Nephron progenitor cell (in vitro differentiated cells): ENCODE measurements around the gene FAM78A.
A peak's percentile ranks its signal among the peaks of the same experiment; 100 is the strongest.
"Not testable (repeated sequence)": the region's sequence is repeated elsewhere in the genome, so short reads cannot be mapped to it uniquely, and the experiment has no call there.

Experiments
- DNase-seq: peaks from one replicate; pipeline ENCODE4 v3.0.0; 2021
- H3K27ac Mint-ChIP-seq: 2 replicates; pipeline ENCODE4 v1.8.0; 2021; ENCODE audit warnings: mild to moderate bottlenecking, moderate library complexity, mixed read lengths
- H3K27me3 Mint-ChIP-seq: 2 replicates; pipeline ENCODE4 v1.8.0; 2021; ENCODE audit warnings: mild to moderate bottlenecking, low read depth, mixed read lengths; ENCODE audit not compliant: poor library complexity
- H3K36me3 Mint-ChIP-seq: 2 replicates; pipeline ENCODE4 v1.8.0; 2021; ENCODE audit warnings: low read depth, mixed read lengths
- H3K4me1 Mint-ChIP-seq: 2 replicates; pipeline ENCODE4 v1.8.0; 2021; ENCODE audit warnings: mixed read lengths
- H3K4me3 Mint-ChIP-seq: 2 replicates; pipeline ENCODE4 v1.8.0; 2021; ENCODE audit warnings: mild to moderate bottlenecking, moderate library complexity, mixed read lengths
- H3K9me3 Mint-ChIP-seq: 2 replicates; pipeline ENCODE4 v1.8.0; 2021; ENCODE audit warnings: mild to moderate bottlenecking, moderate library complexity, mixed read lengths
- CTCF ChIP-seq: fragments of 200-600 bp; sonication (generic); IDR thresholded peaks from 2 replicates; pipeline ENCODE4 v1.5.0; 2021; ENCODE audit warnings: antibody characterized with exemption

Gene FAM78A

DNA sequence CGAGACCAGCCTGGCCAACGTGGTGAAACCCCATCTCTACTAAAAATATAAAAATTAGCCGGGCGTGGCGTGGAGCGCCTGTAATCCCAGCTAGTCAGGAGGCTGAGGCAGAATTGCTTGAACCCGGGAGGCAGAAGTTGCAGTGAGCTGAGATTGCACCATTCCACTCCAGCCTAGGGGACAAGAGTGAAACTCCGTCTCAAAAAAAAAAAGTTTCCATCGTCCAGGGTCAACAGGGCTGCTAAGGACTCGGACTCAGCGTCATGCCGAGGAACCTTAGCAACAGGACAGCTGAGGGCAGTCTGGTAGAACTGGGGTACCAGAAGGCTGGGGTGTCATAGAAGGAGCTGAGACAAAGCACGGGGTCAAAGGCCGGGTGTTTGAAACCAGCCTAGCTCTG, 21.7 kb downstream of the FAM78A start:
- Mint-ChIP-seq H3K36me3 (no peaks in the 10 kb centered on the region), H3K9me3 (no peaks in the 10 kb centered on the region), H3K4me1 (peaks cover 23% of the 10 kb centered on the region), H3K27me3 (peaks cover 5% of the 10 kb centered on the region), H3K27ac (no peak overlapping the region), H3K4me3 (no peak overlapping the region)
- TF ChIP-seq CTCF = no peak
- no peak for DNase-seq

GRCh38 chr9:131253891-131254491, 22.3 kb downstream of the FAM78A start:
- no peak for TF ChIP-seq CTCF
- no peaks in the 10 kb centered on the region for H3K9me3 Mint-ChIP-seq
- no peak for DNase-seq
- H3K27me3 Mint-ChIP-seq = peaks cover 5% of the 10 kb centered on the region
- H3K36me3 Mint-ChIP-seq = no peaks in the 10 kb centered on the region
- H3K4me3 Mint-ChIP-seq = no peak overlapping the region
- H3K27ac Mint-ChIP-seq = peak overlapping the region; percentile 22
- H3K4me1 Mint-ChIP-seq = peaks cover 23% of the 10 kb centered on the region

GRCh38 chr9:131252120-131252519, 24.2 kb downstream of the FAM78A start:
- peaks cover 8% of the 10 kb centered on the region for H3K27me3 Mint-ChIP-seq

DNA sequence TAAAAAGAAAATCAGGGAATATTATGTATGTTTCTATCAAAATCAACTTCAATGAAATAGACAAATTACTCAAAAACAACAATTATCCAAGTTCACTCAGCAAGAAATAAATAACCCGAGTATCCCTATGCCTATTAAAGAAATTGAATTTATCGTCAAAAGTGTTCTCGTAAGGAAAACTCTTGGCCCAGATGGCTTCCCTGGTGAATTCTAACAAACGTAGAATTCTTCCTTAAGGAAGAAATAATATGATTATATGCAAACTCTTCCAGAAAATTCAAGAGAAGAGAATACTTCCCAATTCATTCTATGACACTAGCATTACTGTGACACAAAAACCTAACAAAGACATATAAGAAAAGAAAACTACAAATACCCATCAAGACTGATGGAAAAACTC, 29.7 kb downstream of the FAM78A start:
- H3K9me3 Mint-ChIP-seq = peaks cover 30% of the 10 kb centered on the region
- H3K4me3 Mint-ChIP-seq = no peak overlapping the region
- no peaks in the 10 kb centered on the region for H3K4me1 Mint-ChIP-seq
- no peak overlapping the region for H3K27ac Mint-ChIP-seq
- no peak for DNase-seq
- no peak for TF ChIP-seq CTCF
- peaks cover 6% of the 10 kb centered on the region for H3K36me3 Mint-ChIP-seq
- H3K27me3 Mint-ChIP-seq = peaks cover 14% of the 10 kb centered on the region

More at GRCh38 chr9:131252120-131252519, 24.2 kb downstream of the FAM78A start:
- H3K4me1 Mint-ChIP-seq = peaks cover 18% of the 10 kb centered on the region
- no peak for DNase-seq
- no peaks in the 10 kb centered on the region for H3K9me3 Mint-ChIP-seq
- H3K4me3 Mint-ChIP-seq = no peak overlapping the region
- no peak overlapping the region for H3K27ac Mint-ChIP-seq
- no peak for TF ChIP-seq CTCF
- H3K36me3 Mint-ChIP-seq = no peaks in the 10 kb centered on the region

GRCh38 chr9:131244331-131244730, 32.0 kb downstream of the FAM78A start:
- not testable (repeated sequence) for H3K27ac Mint-ChIP-seq
- H3K4me1 Mint-ChIP-seq = peaks cover 12% of the 10 kb centered on the region

GRCh38 chr9:131240047-131240921, 36.0 kb downstream of the FAM78A start:
- Mint-ChIP-seq H3K4me3 (no peak overlapping the region), H3K36me3 (peaks cover 6% of the 10 kb centered on the region), H3K27ac (peak overlapping the region; percentile 72), H3K9me3 (peaks cover 25% of the 10 kb centered on the region), H3K4me1 (peaks cover 29% of the 10 kb centered on the region), H3K27me3 (peaks cover 8% of the 10 kb centered on the region)
- DNase-seq = no peak
- no peak for TF ChIP-seq CTCF

More at GRCh38 chr9:131244331-131244730, 32.0 kb downstream of the FAM78A start:
- not testable (repeated sequence) for H3K4me3 Mint-ChIP-seq, H3K36me3 Mint-ChIP-seq, DNase-seq
- H3K27me3 Mint-ChIP-seq = peaks cover 14% of the 10 kb centered on the region
- H3K9me3 Mint-ChIP-seq = peaks cover 33% of the 10 kb centered on the region
